ENCODE data around the gene CTNNA2.

CTNNA2 gene

GRCh38 chr2:80302001-80302313, 789.1 kb downstream of the CTNNA2 start:
- no peak for DNase-seq

- DNase-seq: no peak
Measured at GRCh38 chr2:80302314-80303005, 789.6 kb downstream of the CTNNA2 start.

- no peak for DNase-seq
Measured at GRCh38 chr2:80303006-80303908, 790.4 kb downstream of the CTNNA2 start.

- DNase-seq: no peak
Measured at GRCh38 chr2:80303909-80304837, 791.3 kb downstream of the CTNNA2 start, which contains the start of gene LRRTM1. TSS of gene LRRTM1 (minus strand) at chr2:80304752. CDS start at chr2:80303819, 933 bp downstream.

GRCh38 chr2:80311304-80311703, 798.5 kb downstream of the CTNNA2 start:
- no peak for DNase-seq

GRCh38 chr2:80312282-80312839, 799.5 kb downstream of the CTNNA2 start:
- no peak for DNase-seq

GRCh38 chr2:80322311-80322920, 809.6 kb downstream of the CTNNA2 start:
- DNase-seq: no peak

- no peak for DNase-seq
Measured at GRCh38 chr2:80322958-80323357, 810.1 kb downstream of the CTNNA2 start.

- DNase-seq: no peak
Measured at GRCh38 chr2:80323610-80324009, 810.8 kb downstream of the CTNNA2 start.

GRCh38 chr2:80324525-80324924, 811.7 kb downstream of the CTNNA2 start:
- no peak for DNase-seq

- DNase-seq: no peak
Measured at GRCh38 chr2:80326214-80326613, 813.4 kb downstream of the CTNNA2 start.

- no peak for DNase-seq
Measured at GRCh38 chr2:80326861-80327260, 814.0 kb downstream of the CTNNA2 start.

- DNase-seq: no peak
Measured at GRCh38 chr2:80328159-80328571, 815.3 kb downstream of the CTNNA2 start.

- no peak for DNase-seq
Measured at GRCh38 chr2:80329491-80329890, 816.6 kb downstream of the CTNNA2 start.

- no peak for DNase-seq
Measured at GRCh38 chr2:80330527-80331450, 817.9 kb downstream of the CTNNA2 start.

GRCh38 chr2:80333886-80334285, 821.0 kb downstream of the CTNNA2 start:
- no peak for DNase-seq

- no peak for DNase-seq
Measured at GRCh38 chr2:80335411-80335810, 822.6 kb downstream of the CTNNA2 start.

GRCh38 chr2:80338794-80339193, 825.9 kb downstream of the CTNNA2 start:
- no peak for DNase-seq

GRCh38 chr2:80340022-80340421, 827.2 kb downstream of the CTNNA2 start:
- no peak for DNase-seq

- DNase-seq: no peak
Measured at GRCh38 chr2:80348078-80348477, 835.2 kb downstream of the CTNNA2 start.

GRCh38 chr2:80348953-80349352, 836.1 kb downstream of the CTNNA2 start:
- no peak for DNase-seq

Data from NCI-H187 treated with DMSO at 0.1 percent for 48 hours (cell line).